CD4-positive, alpha-beta T cell treated with Interleukin-17A for 4 hours (primary cell): Measurements from ENCODE around the gene ODAPH.
"Not testable (repeated sequence)": the region's sequence is repeated elsewhere in the genome, so short reads cannot be mapped to it uniquely, and the experiment has no call there.

Source experiments
- DNase-seq: peaks from one replicate; pipeline ENCODE4 v3.0.0-alpha.2; 2020; ENCODE audit warnings: mixed read lengths

The ODAPH gene, protein sequence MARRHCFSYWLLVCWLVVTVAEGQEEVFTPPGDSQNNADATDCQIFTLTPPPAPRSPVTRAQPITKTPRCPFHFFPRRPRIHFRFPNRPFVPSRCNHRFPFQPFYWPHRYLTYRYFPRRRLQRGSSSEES

DNA sequence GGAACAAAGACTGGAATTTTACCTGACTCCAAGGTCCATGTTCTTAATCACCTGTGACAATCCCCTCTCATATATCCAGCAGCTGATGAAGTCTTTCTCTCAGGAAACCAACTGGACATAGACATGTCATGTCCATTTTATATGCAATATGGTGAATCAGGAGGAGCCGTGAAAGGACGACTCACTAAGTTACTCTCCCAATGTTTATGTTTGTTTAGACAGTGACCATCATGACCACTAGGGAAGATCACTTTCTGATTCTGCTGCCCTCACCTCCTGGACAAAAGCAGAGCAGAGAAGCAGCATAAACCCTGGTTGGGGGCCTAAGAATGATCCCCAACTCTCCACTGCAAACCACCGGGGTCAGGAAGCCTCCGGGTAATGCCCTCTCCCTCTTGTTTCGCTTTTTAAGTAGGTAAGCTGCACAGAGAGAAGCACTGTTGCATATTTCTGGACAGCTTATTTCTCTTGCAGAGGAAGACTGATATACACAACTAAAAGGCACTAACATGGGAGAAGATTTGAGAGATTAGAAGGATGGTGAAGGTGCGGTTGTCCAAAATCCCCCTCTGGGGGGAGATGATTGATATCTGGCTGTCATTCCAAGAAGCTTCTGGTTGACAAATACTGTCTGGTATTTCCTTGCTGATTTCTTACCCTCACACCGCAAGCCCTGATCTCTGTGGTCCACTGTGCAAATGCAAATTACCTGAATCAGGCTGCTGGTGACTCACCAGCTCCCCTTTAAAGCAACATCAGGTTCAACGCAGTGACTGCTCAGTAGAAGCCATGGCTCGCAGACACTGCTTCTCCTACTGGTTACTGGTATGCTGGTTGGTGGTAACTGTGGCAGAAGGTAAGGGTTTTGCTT, at the start of gene ODAPH:
Gene ODAPH, plus strand, starts transcription at position 773 of the 871 bp plus-strand sequence. Its CDS starts 17 bp downstream, at position 790.
- peak; percentile 22 for DNase-seq

DNA sequence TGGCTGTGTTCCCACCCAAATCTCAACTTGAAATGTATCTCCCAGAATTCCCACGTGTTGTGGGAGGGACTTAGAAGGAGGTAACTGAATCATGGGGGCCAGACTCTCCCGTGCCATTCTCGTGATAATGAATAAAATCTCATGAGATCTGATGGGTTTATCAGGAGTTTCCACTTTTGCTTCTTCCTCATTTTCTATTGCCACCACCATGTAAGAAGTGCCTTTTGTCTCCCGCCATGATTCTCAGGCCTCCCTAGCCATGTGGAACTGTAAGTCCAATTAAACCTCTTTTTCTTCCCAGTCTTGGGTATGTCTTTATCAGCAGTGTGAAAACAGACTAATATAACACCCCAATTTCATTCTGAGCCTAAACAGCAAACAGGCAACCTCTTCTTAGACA, 46.3 kb upstream of the ODAPH start:
- DNase-seq: not testable (repeated sequence)

DNA sequence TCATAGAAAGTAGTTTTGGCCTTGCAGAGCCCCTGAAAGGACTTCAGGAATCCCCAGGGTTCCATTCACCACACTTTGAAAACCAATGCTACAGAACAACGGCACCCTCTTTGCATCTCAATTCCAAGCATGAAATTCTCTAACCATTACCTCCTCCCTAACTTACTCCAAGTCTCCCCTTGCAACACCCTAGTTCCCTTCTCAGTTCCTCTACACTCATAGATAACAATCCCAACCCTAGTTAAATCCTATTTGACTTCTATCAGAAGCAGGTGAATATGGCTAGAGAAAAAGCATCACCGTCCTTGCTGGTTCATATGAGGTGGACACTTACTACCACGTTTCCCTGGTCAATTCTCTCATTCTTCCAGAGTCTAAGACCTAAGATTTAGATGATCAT, 44.0 kb upstream of the ODAPH start:
- DNase-seq: no peak

DNA sequence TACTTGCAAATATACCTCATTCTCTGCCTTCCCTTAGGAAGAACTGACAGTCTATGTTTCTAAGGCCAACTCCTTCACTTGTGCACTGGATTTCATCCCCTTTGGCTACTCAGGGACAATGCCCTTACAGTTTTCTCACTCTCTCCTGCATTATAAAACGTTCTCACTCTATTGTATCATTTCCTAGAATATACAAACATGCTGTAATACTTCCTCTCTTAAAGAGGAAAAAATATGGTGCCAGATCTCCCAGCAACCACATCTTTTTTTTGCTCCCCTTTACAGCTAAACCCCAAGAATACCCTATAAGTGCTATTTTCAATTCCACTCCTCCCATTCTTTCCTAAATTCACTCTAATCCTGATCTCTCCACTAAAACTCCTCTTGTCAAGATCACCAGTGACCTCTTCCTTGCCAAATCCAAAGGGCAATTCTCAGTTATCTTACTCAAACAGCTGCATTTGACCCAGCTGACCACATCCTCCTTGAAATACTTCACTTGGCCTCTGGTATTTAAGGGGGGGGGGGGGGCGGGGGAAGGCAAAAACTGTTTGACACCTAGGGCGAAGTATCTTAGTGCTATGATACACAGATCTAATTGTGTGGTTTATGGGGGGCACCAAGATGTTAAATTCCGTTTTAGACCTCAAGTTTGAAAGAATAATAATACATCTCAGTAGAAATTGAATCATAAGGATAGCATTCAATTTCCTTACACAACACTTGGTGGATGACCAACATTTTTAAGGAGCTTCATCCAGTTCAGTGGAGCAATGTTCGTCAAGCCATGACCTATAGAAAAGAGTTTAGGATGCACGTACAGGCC, 43.3 kb upstream of the ODAPH start:
- DNase-seq: no peak

DNA sequence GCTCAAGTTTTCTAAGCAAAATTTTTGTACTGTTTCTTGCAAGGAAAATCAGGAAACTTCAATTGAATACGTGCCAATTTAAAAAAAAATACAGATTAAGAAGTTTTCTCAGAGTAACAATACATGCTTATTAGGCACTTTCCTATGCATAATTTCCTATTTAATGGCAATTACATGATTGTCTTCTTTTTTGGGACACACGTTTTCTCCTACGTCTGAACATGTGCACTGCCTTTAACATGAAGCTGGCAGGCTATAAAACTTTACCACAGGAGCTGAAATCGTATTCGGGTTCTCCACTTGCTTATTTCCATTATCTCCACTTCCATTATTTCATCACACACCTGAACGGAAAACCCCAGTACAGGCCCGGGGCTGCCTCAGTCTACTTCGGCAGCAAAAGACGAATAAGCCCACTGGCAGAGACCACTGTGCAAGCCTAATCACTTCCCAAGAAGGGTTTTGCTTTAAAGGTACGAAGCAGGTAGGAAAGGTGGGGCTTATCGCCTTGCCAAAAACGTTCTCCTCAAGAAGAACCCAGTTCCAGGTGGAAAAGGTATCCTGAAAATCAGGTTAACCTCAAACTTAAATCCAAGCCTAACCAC, 42.2 kb upstream of the ODAPH start:
- no peak for DNase-seq

DNA sequence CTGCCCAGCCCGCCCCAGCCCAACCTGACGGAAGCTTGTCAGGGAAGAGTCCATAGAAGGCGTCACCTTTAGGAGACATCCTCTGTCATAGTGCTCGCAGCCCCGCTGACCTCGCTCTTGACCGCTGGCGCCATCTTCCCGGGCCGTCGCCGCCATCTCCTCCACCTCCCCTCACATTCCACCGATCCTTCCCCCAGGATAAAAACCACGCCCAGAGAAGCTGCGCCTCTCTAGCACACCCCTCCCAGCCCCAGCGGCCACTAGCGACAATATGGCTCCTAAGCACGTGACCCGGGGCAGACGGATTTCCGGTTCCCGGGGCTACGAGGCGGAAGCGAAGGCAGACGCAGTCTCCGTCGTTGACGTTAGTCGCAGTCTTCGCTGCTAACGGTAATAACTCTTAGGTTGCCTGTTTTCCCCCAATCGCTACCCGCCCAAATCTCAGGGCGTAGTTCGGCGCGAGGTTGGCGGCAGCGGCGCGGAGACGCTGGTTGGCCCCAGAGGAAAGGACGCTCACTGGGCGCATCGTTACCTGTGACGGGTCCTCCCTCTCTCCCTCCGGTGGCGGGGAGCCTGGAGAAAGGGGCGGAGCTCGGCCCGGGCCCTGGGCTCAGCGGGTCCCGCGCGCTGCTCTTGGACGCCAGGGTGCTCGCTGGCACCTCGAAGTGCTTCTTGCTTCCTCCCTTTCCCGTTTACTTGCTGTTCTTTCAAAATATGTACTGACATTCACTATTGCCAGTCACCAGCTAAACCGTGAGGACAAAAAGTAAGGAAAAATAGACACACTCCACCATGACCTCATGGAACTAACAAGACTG, 41.5 kb upstream of the ODAPH start, which contains the start of the genes RCHY1 and THAP6:
Gene RCHY1, minus strand, starts transcription at position 273 of the 818 bp plus-strand sequence. Its CDS starts 117 bp downstream, at position 156.
Gene THAP6, plus strand, starts transcription at position 343 of the 818 bp plus-strand sequence. CDS start 980 bp downstream, outside the sequence.
- peak; percentile 88 for DNase-seq

DNA sequence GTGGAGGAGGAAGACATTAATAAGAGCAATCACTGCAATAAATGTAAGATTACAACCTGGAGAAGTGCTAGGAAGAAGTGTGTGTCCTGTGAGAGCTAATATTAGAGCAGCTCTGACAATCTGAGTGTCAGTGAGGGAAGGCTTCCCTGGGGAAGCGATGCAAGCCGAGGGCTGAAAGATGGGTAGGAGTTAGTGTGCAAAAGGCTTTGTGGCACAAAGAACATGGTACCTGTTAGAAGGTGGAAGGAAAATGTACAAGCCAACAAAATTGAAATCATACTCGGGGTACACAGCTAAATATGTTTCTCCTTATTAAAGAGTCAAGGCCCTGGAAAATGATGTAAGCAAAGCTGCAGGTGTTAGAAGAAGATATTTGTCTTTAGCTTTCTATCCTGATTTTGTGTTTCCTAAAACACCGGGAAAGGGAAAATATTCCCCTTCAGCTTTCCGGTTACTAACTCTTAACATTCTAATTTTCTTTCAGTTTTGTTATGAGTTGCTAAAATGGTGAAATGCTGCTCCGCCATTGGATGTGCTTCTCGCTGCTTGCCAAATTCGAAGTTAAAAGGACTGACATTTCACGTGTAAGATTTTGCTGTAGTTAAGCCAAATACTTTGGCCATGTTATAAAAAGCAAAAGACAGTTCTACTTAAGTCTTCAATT, 40.8 kb upstream of the ODAPH start:
- DNase-seq: peak; percentile 13

DNA sequence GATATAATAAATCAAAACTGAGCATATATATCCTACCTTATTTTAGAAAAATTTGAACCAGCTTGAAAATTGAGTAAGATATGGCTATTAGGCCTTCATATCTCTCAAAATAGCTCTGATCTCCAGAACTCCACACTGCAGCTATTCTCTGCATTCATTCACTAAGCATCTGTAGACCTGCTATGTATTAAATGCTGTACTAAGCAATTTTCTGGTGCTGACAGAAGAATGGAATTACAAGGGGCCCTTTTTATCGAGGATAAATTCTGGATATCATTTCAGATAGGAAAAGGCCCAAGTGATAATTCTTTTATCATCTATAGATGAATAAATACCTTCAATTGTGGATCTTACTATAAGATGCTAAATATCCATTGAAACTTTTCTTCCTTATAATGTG, 39.7 kb upstream of the ODAPH start:
- no peak for DNase-seq

DNA sequence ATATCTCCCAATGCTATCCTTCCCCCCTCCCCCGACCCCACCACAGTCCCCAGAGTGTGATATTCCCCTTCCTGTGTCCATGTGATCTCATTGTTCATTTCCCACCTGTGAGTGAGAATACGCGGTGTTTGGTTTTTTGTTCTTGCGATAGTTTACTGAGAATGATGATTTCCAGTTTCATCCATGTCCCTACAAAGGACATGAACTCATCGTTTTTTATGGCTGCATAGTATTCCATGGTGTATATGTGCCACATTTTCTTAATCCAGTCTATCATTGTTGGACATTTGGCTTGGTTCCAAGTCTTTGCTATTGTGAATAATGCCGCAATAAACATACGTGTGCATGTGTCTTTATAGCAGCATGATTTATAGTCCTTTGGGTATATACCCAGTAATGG, 36.4 kb upstream of the ODAPH start:
- DNase-seq: not testable (repeated sequence)

DNA sequence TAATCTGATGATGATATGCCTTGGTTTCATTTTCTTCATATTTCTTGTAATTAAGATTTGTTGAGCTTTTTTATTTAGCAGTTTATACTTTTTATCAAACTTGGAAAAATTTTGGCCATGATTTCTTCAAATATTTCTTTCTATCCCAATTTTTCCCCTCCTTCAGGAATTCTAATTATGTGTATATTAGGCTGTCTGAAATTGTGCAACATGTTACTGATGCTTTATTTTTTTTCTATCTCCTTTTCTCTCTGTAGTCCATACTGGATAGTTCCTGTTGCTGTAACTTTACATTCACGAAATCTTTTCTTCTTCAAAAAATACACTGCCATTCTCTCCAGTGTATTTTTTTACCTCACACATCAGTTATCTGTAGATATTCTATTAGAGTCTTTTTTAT, 30.8 kb upstream of the ODAPH start:
- DNase-seq: no peak

DNA sequence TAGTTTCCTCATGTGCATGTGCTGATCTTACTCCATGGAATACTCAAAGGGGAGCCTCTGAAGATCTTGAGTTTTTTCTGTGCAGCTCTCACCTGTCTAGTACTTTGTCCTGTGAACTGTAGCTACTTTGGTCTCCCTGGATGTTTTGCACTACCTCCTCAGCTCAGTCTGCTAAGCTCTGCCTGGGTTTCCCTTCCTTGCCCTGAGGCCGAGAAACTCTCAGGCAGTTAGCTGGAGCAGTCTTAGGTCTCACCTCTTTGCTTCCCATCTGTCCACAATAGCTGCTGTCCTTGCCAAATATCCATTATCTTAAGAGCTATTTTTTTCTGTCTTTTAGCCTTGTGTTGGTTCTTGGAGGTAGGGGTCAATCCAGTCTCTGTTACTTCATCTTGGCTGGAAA, 30.0 kb upstream of the ODAPH start:
- DNase-seq: no peak

DNA sequence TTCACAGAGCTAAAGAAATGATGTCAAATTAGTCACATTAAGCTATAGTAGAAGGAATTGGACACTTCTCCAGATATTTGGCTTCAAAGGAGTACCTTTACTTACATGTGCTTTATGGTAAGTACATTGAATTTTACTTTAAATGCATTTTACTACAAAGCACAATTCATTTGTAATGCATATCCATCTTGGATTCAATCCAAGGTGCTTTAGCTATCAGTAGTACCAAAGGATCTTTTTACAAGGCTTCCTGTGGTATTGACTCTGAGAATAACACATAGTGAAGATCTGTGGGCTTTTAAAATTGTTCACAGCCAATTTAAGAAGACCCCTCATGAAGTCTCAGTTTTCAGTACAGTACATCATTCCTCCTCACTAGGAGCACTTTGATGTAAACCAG, 28.4 kb upstream of the ODAPH start:
- no peak for DNase-seq

DNA sequence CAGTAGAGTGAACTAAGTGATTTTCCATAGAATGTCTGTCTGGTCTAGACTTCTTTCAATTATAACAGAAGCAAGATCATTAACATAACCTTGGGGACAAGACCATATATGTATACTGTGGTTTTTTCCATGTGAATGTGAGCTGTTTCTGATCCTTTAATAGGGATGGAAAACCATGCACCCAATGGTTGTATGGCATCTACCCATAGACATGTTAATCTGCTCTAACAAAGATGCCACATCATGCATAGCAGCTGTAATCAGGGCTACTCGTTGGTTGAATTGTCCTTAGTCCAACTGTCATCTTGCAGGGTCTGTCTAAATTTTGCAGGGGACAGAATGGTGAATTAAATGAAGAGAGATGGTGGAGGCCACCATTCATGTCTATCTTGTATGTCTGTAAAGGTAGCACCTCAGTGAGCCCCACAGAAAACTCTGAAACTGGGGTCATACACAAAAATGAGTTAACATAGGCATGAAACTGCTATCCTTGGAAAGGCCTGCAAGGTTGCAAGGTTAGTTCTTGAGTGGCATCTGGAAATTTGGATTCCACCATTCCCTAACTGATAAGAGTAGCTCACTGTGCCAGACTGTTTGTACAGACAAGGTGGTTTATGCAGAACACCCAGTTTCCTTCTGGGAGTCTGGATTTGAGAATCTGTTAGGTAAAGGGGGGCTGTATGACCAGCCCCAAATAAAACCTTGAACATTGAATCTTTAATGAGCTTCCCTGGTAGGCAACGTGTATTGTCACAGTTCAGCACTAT, 25.1 kb upstream of the ODAPH start:
- DNase-seq: no peak

DNA sequence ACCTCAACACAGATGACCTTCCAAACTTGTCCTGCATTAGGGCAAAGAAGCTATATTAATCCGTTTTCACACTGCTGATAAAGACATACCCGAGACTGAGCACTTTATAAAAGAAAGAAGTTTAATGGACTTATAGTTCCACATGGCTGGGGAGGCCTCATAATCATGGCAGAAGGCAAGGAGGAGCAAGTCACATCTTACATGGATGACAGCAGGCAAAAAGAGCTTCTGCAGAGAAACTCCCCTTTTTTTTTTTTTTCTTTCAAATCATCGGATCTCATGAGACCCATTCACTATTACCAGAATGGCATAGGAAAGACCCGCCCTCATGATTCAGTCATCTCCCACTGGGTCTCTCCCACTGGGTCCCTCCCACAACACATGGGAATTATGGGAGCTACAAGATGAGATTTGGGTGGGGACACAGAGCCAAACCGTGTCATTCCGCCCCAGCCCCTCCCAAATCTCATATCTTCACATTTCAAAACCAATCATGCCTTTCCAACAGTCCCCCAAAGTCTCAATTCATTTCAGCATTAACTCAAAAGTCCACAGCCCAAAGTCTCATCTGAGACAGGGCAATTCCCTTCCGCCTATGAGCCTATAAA, 24.2 kb upstream of the ODAPH start:
- not testable (repeated sequence) for DNase-seq

DNA sequence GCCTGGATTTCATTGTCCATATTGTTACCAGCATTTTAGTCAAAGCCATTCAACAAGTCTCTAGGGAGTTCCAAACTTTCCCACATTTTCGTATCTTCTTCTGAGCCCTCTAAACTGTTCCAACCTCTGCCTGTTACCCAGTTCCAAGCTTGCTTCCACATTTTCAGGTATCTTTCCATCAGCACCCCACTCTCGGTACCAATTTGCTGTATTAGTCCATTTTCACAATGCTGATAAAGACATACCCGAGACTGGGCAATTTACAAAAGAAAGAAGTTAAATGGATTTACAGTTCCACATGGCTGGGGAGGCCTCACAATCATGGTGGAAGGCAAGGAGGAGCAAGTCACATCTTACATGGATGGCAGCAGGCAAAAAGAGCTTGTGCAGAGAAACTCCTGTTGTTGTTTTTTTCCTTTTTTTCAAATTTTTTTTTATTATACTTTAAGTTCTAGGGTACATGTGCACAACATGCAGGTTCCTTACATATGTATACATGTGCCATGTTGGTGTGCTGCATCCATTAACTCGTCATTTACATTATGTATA, 22.5 kb upstream of the ODAPH start:
- DNase-seq: not testable (repeated sequence)

DNA sequence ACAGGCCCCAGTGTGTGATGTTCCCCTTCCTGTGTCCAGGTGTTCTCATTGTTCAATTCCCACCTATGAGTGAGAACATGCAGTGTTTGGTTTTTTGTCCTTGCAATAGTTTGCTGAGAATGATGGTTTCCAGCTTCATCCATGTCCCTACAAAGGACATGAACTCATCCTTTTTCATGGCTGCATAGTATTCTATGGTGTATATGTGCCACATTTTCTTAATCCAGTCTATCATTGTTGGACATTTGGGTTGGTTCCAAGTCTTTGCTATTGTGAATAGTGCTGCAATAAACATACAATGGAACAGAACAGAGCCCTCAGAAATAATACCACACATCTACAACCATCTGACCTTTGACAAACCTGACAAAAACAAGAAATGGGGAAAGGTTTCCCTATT, 21.9 kb upstream of the ODAPH start:
- DNase-seq: not testable (repeated sequence)

DNA sequence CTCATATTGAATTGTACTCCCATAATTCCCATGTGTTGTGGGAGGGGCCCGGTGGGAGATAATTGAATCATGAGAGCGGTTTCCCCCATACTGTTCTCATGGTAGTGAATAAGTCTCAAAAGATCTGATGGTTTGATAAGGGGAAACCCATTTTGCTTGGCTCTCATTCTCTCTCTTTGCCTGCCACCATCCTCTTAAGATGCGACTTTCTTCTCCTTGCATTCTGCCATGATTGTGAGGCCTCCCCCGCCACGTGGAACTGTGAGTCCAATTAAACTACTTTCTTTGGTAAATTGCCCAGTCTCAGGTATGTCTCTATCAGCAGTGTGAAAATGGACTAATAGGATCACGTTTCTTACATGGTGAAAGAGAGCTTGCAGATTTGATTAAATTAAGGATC, 18.6 kb upstream of the ODAPH start:
- not testable (repeated sequence) for DNase-seq

DNA sequence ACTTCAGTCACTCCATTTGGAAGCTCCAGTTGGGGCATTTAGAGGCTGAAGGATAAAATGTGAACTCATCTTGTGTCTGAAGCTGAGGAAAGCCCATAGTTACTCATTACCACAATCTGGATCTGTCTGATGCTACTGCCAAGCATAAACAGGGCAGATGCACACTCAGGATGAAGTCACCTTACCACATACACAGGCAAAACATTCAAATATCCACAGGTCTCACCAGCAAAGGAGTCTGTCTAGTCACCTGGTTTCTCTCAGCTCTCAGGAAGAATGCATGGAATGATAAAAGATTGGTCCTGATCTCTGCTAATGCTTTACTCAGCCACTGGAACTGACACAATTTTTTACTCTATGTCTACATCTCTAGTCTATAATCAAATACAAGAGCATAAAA, 13.0 kb upstream of the ODAPH start:
- DNase-seq: no peak

DNA sequence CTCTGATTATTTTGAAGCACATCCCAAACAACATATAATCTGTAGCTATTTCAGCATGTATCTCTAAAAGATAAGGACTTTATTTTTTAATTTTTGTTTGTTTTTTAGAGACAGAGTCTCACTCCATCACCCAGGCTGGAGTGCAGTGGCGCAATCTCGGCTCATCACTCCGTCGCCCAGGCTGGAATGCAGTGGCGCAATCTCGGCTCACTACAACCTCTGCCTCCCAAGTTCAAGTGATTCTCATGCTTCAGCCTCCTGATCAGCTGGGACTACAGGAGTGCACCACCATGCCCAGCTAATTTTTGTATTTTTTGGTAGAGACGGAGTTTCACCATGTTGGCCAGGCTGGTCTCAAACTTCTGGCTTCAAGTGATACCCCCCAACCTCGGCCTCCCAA, 11.6 kb upstream of the ODAPH start:
- DNase-seq: not testable (repeated sequence)

DNA sequence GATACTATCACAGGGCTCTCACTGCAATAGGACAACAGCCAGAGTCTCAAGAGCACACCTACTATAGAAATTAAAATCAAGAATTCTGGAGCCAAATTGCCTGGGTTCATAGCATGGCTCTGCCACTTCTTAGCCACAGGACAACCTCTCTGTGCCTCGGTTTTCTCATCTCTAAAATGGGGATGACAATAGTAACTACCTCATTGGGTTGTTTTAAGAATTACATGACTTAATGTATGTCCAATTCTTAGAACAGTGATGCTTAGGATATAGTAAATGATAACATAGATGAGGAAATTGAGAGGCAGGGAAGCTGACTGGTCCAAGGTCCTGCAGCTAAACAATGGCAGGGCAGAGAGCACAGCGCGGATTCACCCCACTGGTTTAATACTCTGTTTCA, 11.0 kb upstream of the ODAPH start:
- no peak for DNase-seq
